Mucosa of gallbladder (tissue), 1 donor: ENCODE data around the gene TOM1L2. TPM values are rescaled to one million over a fixed set of nuclear protein-coding genes. Genes with fewer than 3 reads are reported as not detected.

Source experiments
- DNase-seq: peaks from one replicate; pipeline ENCODE4 v3.0.0-alpha.2; 2020; ENCODE audit warnings: low spot score
- total RNA-seq: library from RNA; stranded (reverse); gene quantifications from one replicate; pipeline ENCODE4 v1.2.1, GENCODE V29; 2021
- donor health status: DM: no; HTN: no; CAD: no.

The TOM1L2 gene
- total RNA-seq, 1 donor from 2014 or later = 81.3 TPM

DNA sequence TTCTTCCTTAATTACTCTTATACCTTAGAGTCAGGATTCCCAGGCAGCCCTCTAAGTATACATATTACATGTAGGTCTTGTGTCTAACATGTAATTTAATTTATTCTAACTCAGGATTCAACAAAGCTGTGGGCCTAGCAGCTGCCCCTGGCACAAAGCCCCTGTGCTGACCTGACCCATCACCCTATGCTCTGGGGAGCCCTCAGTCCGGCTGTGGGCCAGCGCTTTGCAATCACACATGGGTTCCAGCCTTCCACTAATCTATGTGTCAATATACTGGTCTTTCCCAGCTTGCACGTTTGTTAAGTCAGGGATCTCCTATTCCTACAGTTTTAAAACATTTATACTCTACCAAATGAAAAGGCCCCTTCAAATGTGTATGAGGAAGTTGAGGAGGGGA lies 72.7 kb downstream of the TOM1L2 start:
- DNase-seq = no peak

DNA sequence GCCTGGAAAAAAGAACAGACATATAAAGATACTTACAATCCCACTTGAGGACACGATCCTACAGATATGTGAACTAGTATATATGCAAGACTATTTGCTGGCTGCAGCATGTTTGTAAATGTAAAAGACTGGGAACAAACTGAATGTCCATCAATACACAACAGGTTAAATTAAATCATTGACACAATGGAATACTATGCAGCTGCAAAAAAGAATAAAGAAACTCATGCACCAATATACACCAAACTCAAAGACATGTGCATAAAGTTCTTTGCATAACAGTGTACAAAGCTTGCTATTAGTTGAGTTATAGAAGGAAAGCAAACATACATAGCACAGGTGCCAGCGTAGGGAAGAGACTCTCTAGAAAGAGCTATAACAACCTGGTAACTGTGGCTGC lies 73.5 kb downstream of the TOM1L2 start:
- DNase-seq = no peak

DNA sequence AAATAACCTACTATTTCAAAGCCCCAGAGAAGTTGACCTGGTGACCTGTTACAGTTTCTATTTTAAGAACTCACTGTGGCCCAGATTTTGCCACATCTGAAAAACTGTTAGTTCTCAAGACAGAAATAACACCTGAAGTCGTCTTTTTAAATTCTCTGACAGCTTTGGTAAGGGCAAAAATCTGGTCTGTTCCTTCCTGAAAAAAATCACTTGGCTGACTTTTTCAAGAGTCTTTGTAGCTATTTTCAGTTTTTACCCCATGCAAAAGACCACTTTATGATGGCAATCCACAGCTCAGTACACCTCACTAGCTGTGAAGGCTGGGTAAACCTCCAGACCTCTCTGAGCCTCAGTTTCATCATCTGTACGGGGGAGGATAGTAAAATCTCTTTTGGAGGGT lies 74.8 kb downstream of the TOM1L2 start:
- no peak for DNase-seq

DNA sequence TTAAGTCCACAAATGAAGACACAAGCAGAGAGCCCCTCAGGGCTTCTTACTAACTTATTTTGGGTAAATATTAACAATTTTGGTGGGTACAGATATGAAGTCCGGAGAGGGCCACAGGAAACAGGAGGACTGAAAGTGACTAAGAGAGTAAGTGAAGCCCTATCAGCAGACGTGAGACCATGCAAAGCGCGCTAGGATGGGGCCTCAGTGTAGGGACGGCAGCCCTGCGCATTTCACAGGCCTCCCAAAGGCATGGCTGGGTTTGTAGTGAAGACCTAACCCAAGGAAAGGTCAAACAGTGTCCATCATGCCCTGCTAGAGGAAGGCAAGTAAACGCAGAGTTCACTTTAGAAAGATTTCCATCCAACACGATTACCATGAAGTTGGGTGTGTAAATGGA lies 75.5 kb downstream of the TOM1L2 start:
- no peak for DNase-seq

DNA sequence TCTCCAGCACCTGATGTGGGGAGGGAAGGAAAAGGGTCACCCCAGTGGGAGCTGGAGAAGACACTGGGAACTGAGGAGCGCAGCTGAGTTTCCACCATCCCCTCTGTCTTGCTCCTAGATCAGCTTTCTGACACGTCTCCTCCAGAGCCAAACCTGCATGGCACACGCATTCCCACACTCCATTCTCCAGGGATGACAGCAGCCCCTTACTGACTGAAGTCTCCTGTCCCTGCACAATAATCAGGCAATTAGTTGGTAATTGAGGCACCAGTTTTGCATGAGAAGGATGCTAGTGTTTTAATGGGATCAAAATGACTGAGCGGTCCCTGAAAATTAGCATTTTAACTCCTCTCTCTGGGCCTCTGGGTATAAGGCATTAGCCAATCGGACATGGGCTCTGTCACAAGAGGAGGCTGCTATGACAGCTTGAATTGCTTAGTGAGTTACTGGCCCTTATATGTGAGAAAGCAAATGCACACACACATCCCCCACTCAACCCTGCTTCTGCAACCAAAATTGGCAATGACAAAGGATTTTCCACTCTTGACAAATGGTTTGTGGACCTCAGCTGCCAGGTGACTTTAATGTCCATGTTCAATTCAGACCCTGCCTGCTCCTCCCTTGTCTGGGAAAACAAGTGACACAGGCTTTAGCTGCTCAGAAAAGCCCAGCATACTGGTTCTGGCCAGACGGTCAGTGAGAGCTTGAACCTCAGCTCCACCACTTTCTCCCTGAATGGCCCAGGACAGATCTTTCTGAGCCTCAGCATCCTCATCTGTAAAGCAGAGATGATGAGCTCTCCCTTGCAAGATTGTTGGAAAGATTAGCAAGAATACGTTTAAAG lies 78.2 kb downstream of the TOM1L2 start:
- DNase-seq = no peak

DNA sequence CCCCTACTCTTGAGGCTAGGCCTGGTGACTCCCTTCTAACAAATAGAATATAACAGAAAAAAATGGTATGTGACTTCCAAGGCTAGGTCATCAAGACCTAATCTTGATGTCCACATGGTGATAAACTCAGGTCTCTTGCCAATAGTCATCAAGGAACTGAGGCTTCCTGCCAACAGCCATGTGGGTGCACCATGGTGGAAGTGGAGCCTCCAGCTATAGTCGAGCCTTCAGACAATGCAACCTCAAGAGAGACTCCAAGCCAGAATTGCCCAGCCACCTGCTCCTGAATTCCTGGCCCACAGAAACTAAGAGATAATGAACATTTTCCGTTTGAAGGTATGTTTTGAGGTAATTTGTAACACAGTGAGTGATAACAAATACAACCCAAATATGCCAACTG lies 79.5 kb downstream of the TOM1L2 start:
- DNase-seq = no peak

DNA sequence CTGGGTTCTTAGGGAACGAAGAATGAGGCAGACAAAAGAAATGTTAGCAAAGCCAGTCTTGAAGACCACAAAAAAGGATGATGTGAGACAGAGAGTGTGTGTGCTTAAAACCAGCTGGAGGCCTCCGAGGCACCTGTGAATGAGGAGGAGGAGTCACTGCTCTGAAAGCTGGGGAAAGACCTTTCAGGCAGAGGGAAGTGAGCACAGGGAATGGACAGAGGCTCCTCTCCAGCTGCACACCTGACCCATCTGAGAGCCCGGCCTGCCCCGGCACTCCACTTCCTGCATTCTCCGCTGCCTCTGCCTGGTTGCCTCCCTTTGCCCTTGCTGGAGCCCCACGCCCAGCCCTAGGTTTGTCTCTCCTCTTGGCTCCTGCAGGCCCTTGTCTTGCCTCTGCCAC lies 80.2 kb downstream of the TOM1L2 start:
- DNase-seq = no peak

DNA sequence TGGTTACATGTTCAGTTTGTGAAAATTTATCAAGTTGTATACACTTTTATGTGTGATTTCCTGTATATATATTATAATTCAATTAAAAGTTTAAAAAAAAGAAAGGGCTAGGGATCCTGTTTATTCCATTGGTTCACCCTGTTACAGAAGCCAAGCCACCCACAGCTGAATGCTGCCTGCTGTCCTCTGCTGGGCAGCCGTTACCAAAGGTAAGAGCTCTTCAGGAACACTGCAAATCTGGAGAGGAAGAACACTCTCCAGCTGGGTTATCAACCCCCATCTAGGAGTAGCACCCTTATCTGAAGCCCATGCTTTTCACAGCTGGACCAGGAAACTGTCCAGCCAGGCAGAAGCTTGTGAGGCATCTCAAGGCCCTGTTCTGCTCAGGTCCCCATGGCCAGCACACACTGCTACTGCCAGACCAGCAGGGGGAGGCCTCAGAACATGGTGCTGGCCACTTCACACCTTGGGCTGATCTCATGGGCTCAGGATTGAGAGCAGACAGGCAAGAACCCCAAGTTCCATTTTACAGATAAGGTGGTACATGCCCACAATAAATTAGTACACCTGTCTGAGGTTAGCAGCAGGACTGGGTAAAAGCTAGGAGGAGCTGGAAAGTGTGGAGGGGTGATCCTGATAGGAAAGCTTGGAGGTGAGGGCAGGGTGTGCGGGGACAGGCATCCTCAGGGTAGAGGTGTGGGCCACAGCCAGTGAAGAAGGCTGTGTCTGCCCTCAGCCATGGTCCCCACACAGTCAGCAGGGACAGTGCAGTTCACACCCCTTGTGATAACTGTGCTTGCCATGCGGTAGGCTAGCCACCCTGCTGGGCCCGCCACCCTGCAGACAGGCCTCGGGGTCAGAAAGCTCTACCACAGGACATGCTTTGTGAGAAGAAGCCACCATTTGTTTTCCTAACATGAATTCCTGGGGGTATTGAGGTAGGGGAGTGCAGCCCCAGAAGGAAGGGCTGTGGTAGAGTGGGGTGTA lies 81.1 kb downstream of the TOM1L2 start:
- DNase-seq = peak; percentile 34

DNA sequence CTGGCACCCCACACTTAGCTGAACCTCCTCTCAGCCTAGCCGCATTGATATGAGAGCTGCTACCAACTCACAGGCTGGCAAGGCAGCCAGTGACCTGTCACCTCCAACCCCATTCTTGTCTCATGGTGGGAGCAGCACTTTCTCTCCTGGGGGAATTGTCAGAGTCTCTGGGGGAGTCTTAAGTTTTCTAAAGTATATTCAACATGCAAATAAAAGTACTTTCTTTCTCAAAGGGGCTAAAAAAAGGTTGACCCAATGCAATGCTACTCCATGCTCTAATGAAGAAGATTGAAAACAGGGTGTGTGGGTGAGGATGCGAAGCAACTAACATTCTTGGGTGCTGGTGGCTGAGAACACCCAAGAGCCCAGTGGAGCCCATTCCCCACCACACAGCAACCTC lies 82.3 kb downstream of the TOM1L2 start:
- DNase-seq = no peak

DNA sequence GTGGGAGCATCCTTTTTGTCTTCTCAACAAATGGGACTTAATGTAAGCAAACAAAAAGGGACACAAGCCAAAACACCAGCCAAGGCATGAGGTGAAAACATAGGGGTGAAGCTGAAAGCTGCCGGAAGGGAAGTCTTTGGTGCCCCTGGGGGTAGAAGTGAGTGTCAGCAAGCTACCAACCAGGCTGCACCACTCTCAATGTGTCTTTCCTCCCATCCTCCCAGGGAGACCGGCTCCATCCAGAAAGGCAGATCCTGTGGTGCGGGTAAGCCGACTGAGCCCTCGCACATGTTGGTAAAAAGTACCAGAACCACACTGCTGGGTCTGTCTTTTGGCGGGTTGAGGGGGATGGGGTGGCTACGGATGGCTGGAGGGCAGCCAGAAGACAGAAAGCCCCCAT lies 83.4 kb downstream of the TOM1L2 start:
- no peak for DNase-seq

DNA sequence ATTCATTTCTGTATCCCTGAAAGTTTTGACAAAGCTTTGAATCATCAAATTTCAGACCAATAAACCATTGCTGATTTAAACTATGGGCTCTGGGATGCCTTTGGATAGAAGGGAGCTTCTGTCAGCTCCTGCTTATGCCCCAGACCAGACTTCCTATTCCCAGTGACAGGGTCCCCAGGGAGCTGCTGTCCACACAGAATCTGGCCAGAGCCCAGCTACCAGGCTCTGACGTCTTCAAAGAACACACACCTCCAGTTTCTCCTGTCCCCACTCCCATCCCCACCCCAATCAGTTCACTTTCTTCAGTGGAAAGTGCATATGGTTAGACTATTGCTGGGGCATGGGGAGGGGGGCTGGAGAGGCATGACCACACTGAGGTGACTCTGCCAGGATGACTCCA lies 83.8 kb downstream of the TOM1L2 start:
- DNase-seq = no peak

DNA sequence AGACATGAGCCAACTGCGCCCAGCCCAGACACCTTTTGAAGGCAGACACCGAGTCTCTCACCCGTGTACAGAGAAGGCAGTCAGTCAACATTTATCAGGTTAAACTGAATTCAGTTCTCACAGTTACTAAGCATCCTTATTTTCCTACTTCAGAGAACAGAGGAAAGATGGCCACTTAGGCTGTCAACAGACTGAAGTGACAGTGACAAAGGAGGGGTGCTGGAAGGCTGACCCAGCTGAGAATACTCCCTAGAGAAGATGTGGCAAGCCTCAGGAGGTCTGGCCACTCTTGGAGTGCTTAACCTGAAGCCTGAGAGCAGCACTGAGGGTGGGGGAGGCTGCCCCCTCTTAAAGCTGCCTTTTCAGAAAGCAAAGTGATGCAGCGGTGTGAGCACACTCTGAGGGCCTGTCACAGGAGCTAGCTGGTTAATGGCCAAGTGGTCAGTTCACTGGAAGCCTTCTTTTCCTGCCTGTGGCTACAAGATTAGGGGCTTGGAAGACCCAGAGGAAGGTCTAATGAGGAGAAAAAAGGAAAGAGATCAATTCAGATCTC lies 84.4 kb downstream of the TOM1L2 start:
- no peak for DNase-seq

DNA sequence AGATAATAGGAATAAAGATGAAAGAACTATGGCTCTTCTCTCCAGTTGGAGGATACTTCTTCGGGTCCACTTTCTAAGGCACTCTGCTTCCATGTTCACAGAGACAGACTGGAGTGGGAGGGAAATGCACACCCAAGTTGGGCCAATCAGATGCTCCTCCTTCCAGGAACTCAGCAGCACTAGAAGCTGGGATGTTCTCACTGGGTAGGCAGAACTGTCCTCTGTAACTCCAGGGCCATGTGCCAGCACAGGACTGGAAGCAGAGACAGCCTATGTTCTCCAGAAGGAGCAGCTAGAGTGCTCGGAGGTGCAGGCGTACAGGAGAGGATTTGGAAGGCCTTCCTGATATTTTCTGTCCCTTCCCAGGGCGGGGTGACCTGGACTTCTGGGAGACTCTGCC lies 85.5 kb downstream of the TOM1L2 start:
- DNase-seq = peak; percentile 28

DNA sequence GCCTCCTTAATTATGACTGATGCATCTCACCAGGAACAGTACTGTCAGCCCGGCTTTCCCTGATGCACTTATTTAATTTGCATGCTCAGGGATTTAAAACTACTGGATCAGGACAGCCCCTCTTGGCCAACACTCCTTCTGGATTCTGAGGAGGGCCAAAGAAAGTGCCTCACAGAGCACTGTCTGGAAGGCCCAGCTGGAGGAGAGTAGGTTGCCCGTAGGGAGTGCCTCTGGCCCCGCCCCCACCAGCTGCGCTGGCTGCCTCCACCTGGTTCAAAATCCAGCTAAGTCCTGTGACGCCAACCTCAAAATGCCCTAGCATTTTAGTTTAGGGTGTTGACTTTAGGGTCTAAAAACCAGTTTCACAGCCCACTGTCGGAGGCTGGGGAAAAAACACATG lies 86.0 kb downstream of the TOM1L2 start:
- DNase-seq = no peak

DNA sequence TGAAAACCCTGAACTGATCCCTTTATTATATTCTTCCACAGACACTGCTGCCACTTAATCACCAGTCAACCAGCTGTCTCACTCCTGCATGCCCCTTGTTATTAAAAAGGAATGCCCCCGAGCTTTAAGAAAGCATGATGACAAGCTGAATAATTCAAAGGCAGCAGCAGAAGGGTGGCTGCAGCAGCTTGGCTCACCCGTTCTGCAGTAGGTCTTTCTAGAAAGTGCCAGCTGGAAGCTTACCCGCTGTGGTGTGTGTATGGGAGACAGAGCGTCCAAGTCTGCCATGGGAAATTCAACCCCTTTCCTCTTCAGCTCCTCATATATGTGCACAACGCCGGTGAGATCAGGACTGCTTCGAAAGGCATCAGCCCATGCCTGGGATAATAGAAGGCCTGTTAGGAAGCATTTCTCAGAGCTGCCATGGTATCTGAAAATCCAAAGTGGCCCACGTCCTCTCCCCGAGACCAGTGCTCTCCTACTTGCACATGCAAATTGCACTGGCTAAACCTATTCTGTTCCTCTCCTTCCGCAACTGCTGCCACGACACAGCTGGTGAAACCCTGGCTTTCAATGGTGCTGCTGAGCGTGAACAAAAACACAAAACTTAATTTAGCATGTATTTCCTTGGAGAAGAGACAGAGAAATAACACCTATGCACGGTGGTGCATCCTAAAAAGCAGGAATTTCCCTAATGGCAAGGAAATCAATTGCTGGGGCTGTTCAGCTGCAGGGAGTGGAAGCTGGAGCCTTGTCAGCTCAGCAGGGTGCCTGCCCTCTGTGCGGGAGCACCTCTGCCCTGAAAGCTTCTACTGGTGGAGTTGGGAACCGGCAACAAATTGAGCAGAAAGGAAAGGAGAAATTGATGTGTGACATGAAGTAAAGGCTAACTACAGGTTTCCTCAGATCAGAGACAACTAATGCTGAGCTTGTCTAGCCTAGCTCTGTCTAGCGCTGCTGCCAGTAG lies 87.5 kb downstream of the TOM1L2 start:
- no peak for DNase-seq

DNA sequence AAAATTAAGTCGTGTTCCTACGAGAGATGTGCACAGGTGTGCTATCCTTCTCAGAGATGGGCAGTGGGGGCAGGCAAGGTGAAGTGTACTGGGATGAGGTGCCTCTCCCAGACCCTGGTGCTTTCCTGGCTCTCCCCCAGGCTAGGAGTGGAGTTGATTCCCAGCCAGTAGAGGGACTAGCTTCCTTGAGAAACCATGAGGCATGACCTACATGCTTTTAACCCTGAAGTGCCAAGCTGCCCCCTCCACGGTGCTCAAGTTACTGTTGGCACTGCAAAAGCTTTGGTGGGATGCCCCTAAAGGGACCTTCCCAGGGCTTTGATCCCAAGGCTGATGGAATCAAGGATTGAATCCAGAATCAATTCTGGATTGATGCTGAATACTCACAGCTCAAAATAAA lies 88.4 kb downstream of the TOM1L2 start:
- no peak for DNase-seq

DNA sequence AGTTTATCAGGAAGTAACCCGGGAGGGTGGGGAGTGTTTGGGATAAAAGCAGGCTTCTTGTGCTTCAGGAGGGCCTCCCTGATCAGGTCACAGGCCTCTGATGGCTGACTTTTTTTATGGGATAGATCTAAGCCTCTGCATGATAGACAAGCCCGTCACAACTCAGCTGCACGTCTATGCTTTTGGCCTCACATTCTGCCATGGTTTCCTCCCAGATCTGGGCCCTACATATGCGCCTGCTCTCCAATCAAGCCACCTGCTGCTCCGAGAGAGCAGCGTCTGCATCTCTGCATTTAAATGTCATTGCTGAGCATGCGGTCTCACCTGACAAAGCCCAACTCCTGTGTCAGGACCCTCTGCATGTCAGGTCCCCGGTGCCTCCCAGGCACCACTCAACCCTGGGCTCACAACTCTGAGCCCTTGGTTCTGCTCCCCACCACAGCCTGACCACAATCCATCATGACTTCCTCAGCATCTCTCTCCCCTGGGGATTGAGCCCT lies 90.1 kb downstream of the TOM1L2 start:
- no peak for DNase-seq

DNA sequence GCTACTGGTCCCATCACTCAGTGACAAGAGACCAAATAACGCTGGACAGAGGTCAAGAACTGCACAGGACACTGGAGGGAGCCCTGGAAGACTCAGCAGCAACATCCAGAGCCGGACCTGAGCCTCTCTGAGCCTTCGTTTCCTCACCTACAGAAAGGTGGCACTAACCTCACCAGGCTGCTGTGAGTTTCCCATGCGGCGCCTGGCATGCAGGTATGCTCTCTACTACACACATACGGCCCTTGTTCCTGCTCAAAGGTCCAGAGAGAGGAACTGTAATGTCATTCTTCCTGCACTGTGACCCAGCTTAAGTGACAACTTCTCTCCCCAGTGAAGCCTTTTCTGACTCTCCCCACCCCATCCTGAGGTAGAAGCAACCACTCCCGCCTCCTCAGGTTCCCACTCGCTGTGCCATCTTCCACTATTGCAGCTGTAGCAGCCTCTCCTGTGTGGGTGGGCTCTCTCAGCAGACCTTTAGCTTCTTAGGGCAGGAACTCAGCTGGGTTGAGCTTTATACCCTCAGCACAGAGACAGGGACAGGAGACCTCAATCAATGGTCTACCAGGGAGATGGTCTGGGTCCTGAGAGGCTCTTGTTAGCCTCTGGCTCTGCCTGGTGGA lies 91.5 kb downstream of the TOM1L2 start:
- DNase-seq = no peak

DNA sequence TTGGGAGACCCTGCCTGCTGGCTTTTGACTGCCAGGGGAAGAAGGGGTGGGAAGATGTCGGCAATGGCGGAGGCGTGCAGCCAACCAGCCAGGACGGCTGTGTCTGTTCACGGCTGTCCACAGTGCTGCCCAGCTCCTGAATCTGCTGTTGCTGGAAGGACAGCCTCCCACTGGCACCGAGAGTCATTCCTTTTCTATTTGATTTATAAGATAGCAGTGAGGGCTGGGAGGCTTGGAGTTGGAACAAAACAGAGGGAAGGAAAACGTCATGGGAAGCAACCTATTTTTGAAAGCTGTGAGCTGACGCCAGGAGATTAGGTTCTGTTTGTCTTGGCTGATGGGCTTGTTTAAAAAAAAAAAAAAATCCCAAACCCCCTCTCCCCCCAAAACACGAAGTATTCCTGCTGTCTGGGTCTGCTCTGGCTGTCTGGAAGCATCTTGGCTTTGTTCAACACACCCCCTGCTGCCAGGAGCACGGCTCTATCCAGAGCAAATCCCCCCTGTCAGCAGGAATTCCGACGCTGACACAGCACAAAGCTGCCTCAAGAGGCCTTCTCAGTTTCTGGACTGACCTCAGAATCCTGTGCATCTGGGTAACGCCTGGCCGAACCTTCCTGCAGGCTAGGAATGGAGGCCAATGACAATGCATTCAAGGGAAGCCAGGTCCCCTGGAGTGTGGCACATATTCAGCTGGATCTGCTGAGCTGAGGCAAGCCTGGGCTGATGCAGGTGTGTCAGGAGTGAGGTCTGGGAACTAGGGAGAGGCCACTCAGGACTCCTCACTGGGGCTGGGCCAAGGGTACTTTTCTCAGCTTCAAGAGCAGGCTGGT lies 94.5 kb downstream of the TOM1L2 start:
- peak; percentile 85 for DNase-seq
